H1 (cell line): Measurements from ENCODE around the gene DYNLRB2. TPM values are rescaled to one million over a fixed set of nuclear protein-coding genes. Genes with fewer than 3 reads are reported as not detected.

Experiments used
- CTCF ChIA-PET: fragments of 300-600 bp; sonication (Branson Sonifier 250); formaldehyde crosslinking; loops from one replicate; lab custom pipeline; 2021; ENCODE audit not compliant: partially characterized antibody; lab: Charles Lee
- POLR2A ChIA-PET: fragments of 300-600 bp; sonication (Branson Sonifier 250); formaldehyde crosslinking; loops from one replicate; lab custom pipeline; 2021; ENCODE audit warnings: inconsistent platforms; ENCODE audit not compliant: partially characterized antibody; lab: Charles Lee
- DNase-seq, 2 experiments: peaks; one replicate each; pipeline versions ENCODE4 v3.0.0 to v3.0.0-alpha.2; 2010 to 2022; ENCODE audit warnings: low spot score in 2 of 2, low read depth in 1 of 2, mixed read lengths in 1 of 2
- FAIRE-seq: peaks from 2 replicates; lab custom pipeline; 2011; peaks lifted over from hg19 to GRCh38; lab: Jason Lieb, UNC
- H2AFZ ChIP-seq: 2 replicates; pipeline ENCODE4 v1.8.1; 2012; ENCODE audit warnings: low read length, inconsistent platforms
- H2AK5ac ChIP-seq: 2 replicates; pipeline ENCODE4 v1.6.1; 2013; ENCODE audit warnings: low read depth, low read length
- H2BK120ac ChIP-seq: replicated peaks from 2 replicates; pipeline ENCODE3; 2013; ENCODE audit warnings: low read depth, low read length, inconsistent platforms
- H2BK12ac ChIP-seq: 2 replicates; pipeline ENCODE4 v1.6.1; 2013; ENCODE audit warnings: low read depth, low read length
- H2BK15ac ChIP-seq: 2 replicates; pipeline ENCODE4 v1.6.1; 2013; ENCODE audit warnings: low read length
- H2BK20ac ChIP-seq: 2 replicates; pipeline ENCODE4 v1.6.1; 2013; ENCODE audit warnings: low read length
- H2BK5ac ChIP-seq: 2 replicates; pipeline ENCODE4 v1.6.1; 2013; ENCODE audit warnings: low read depth, low read length
- H3K14ac ChIP-seq: 2 replicates; pipeline ENCODE4 v1.6.1; 2013; ENCODE audit warnings: inconsistent platforms; ENCODE audit not compliant: insufficient read length
- H3K18ac ChIP-seq: 2 replicates; pipeline ENCODE4 v1.6.1; 2013; ENCODE audit warnings: low read length; ENCODE audit errors: extremely low read depth
- H3K23ac ChIP-seq: 2 replicates; pipeline ENCODE4 v1.6.1; 2013; ENCODE audit warnings: inconsistent platforms; ENCODE audit not compliant: insufficient read length
- H3K23me2 ChIP-seq: 2 replicates; pipeline ENCODE4 v1.6.1; 2013; ENCODE audit warnings: low read depth, low read length
- H3K27ac ChIP-seq: 2 replicates; pipeline ENCODE4 v1.6.1; 2011; ENCODE audit warnings: low read depth, low read length, inconsistent platforms
- H3K27me3 ChIP-seq, 4 experiments: replicated peaks in 1 of 4; 1 replicate in 1 of 4; 2 replicates in 3 of 4; pipeline versions ENCODE4 v1.6.1 to v1.8.1; 2011 to 2013; ENCODE audit warnings: low read length in 3 of 4, mild to moderate bottlenecking in 3 of 4, inconsistent platforms in 2 of 4, mixed read lengths in 2 of 4, moderate library complexity in 1 of 4; ENCODE audit not compliant: control insufficient read depth in 3 of 4, insufficient read depth in 3 of 4; ENCODE audit errors: extremely low read depth in 1 of 4
- H3K36me3 ChIP-seq, 4 experiments: 2 replicates each; pipeline versions ENCODE4 v1.6.1 to v1.8.1; 2011 to 2013; ENCODE audit warnings: mild to moderate bottlenecking in 4 of 4, low read length in 3 of 4, moderate library complexity in 2 of 4, control low read depth in 1 of 4, inconsistent platforms in 1 of 4; ENCODE audit not compliant: insufficient read depth in 4 of 4, control insufficient read depth in 2 of 4
- H3K4ac ChIP-seq: replicated peaks from 2 replicates; pipeline ENCODE3; 2013; ENCODE audit warnings: low read length, low read depth, mixed read lengths, inconsistent platforms; ENCODE audit not compliant: insufficient read length
- H3K4me1 ChIP-seq, 4 experiments: replicated peaks in 1 of 4; 1 replicate in 1 of 4; 2 replicates in 3 of 4; pipeline versions ENCODE4 v1.6.1 to v1.8.1; 2011 to 2013; ENCODE audit warnings: low read length in 3 of 4, inconsistent platforms in 2 of 4, mixed read lengths in 1 of 4; ENCODE audit not compliant: insufficient read depth in 4 of 4, control insufficient read depth in 3 of 4
- H3K4me2 ChIP-seq, 2 experiments: 2 replicates each; pipeline versions ENCODE4 v1.6.1 to v1.8.1; 2011 to 2013; ENCODE audit warnings: low read depth in 2 of 2, low read length in 2 of 2, control low read depth in 1 of 2, inconsistent platforms in 1 of 2, mild to moderate bottlenecking in 1 of 2; ENCODE audit not compliant: insufficient read depth in 1 of 2
- H3K4me3 ChIP-seq, 4 experiments: fragments of 200-600, 300-600 bp in 1 of 4; sonication (generic), shearing (Covaris generic), sonication (Bioruptor Twin) in 1 of 4; 2 replicates each; pipeline versions ENCODE4 v1.5.1 to v1.8.1; 2011 to 2016; ENCODE audit warnings: low read length in 4 of 4, low read depth in 3 of 4, control low read depth in 2 of 4, inconsistent platforms in 2 of 4, mild to moderate bottlenecking in 2 of 4, mixed read lengths in 1 of 4, moderate library complexity in 1 of 4; ENCODE audit not compliant: insufficient read depth in 2 of 4; ENCODE audit errors: extremely low read depth in 1 of 4
- H3K56ac ChIP-seq: replicated peaks from 2 replicates; pipeline ENCODE3; 2013; ENCODE audit warnings: low read depth, mild to moderate bottlenecking, mixed read lengths, low read length, inconsistent platforms; ENCODE audit not compliant: insufficient read length
- H3K79me1 ChIP-seq: 2 replicates; pipeline ENCODE4 v1.6.1; 2013; ENCODE audit warnings: low read depth, low read length, control low read depth
- H3K79me2 ChIP-seq, 2 experiments: 2 replicates each; pipeline versions ENCODE4 v1.6.1 to v1.8.1; 2012 to 2013; ENCODE audit warnings: low read length in 2 of 2, mild to moderate bottlenecking in 2 of 2, inconsistent platforms in 1 of 2; ENCODE audit not compliant: insufficient read depth in 2 of 2, control insufficient read depth in 1 of 2
- H3K9ac ChIP-seq, 4 experiments: replicated peaks in 1 of 4; 1 replicate in 1 of 4; 2 replicates in 3 of 4; pipeline versions ENCODE4 v1.6.1 to v1.8.1; 2011 to 2013; ENCODE audit warnings: low read depth in 3 of 4, low read length in 3 of 4, control low read depth in 2 of 4, mild to moderate bottlenecking in 2 of 4, moderate library complexity in 2 of 4, inconsistent platforms in 1 of 4; ENCODE audit errors: extremely low read depth in 1 of 4
- H3K9me3 ChIP-seq, 2 experiments: 2 replicates each; pipeline versions ENCODE4 v1.6.1 to v1.8.1; 2012 to 2013; ENCODE audit warnings: mild to moderate bottlenecking in 2 of 2, moderate library complexity in 2 of 2, control low read depth in 1 of 2, inconsistent platforms in 1 of 2, low read depth in 1 of 2, low read length in 1 of 2, mixed read lengths in 1 of 2; ENCODE audit not compliant: insufficient read depth in 2 of 2
- H4K20me1 ChIP-seq, 2 experiments: replicated peaks in 1 of 2; 2 replicates each; pipeline versions ENCODE3 to v1.8.1; 2011 to 2013; ENCODE audit warnings: inconsistent platforms in 2 of 2, low read length in 2 of 2, mild to moderate bottlenecking in 1 of 2; ENCODE audit not compliant: insufficient read depth in 2 of 2, control insufficient read depth in 1 of 2
- H4K5ac ChIP-seq: 2 replicates; pipeline ENCODE4 v1.6.1; 2013; ENCODE audit warnings: low read length, low read depth, mixed read lengths, inconsistent platforms; ENCODE audit not compliant: insufficient read length
- H4K8ac ChIP-seq: 2 replicates; pipeline ENCODE4 v1.8.0; 2013; ENCODE audit warnings: mild to moderate bottlenecking, moderate library complexity, low read length, inconsistent platforms; ENCODE audit not compliant: insufficient read depth; ENCODE audit errors: extremely low read depth
- H4K91ac ChIP-seq: replicated peaks from 2 replicates; pipeline ENCODE3; 2013; ENCODE audit warnings: low read length, mixed read lengths, inconsistent platforms; ENCODE audit not compliant: insufficient read length
- CTCF ChIP-seq, 3 experiments: IDR thresholded peaks; 1 replicate in 2 of 3; 2 replicates in 1 of 3; pipeline versions ENCODE4 v1.5.1 to v1.6.1; 2011; ENCODE audit warnings: low read length in 3 of 3, mild to moderate bottlenecking in 3 of 3, inconsistent platforms in 2 of 3, low read depth in 1 of 3, moderate library complexity in 1 of 3; ENCODE audit not compliant: insufficient read depth in 1 of 3; ENCODE audit errors: control extremely low read depth in 1 of 3
- MAX ChIP-seq: IDR thresholded peaks from 2 replicates; pipeline ENCODE4 v1.6.1; 2012; ENCODE audit warnings: inconsistent platforms
- WGBS, 2 experiments: shearing (Covaris generic) in 1 of 2; methylation state at CpG; one replicate each; pipeline versions ENCODE4 v1.1.6 to v1.1.7; 2013 to 2015; ENCODE audit warnings: low lambda C conversion rate in 2 of 2, mixed read lengths in 2 of 2, inconsistent platforms in 1 of 2, low coverage in 1 of 2, missing lambda C conversion rate in 1 of 2; ENCODE audit not compliant: insufficient replicate concordance in 2 of 2, insufficient coverage in 1 of 2, insufficient read length in 1 of 2; ENCODE audit errors: extremely low coverage in 1 of 2, missing lambda C conversion rate in 1 of 2; 5-methylcytosine and 5-hydroxymethylcytosine counted together
- polyA plus RNA-seq, 7 experiments: library from polyadenylated mRNA; depleted of rRNA in 3 of 7; stranded (reverse) in 5 of 7; unstranded in 2 of 7; fragments of >200 nt in 5 of 7; fragments of 200-250 nt in 2 of 7; gene quantifications; 1 replicate in 5 of 7; 2 replicates in 1 of 7; 4 replicates in 1 of 7; pipeline versions ENCODE4 v1.2.1 to v1.2.3, GENCODE V29; 2011 to 2013; ENCODE audit warnings: missing spikeins in 2 of 7, mixed read lengths in 2 of 7
- total RNA-seq: library from RNA; stranded (reverse); fragmentation: NEBNext Ultra II Directional; extraction: Animal tissue kit (Norgen Biotek cat#: 25700); gene quantifications from 2 replicates; pipeline ENCODE4 v1.2.1, GENCODE V29; 2021

The DYNLRB2 gene
- total and polyA plus RNA-seq, 2 of the 8 experiments (the other 6 are each of a cell fraction or from before 2014, with no cell fraction given) = not detected

GRCh38 chr16:80580109-80580832, 39.5 kb downstream of the DYNLRB2 start:
- no peak overlapping the region for H3K4me3 ChIP-seq
- no peaks in the 10 kb centered on the region for H3K36me3 ChIP-seq
- no peak overlapping the region for H2AFZ ChIP-seq
- H3K4ac ChIP-seq = no peak overlapping the region
- H4K20me1 ChIP-seq = no peaks in the 10 kb centered on the region
- no peak overlapping the region for H4K5ac ChIP-seq
- H3K9me3 ChIP-seq = peaks cover 28 to 39% of the 10 kb centered on the region in 2 experiments; a peak in 3 of 4 replicates
- no peak overlapping the region for H3K4me2 ChIP-seq
- WGBS, 2 experiments = 82% methylated on average over 10 of the region's 10 CpGs; no CpG with 5 or more reads in 1 of the 2 experiments
- FAIRE-seq (no peak), DNase-seq (no peak)
- no peak overlapping the region for H2AK5ac ChIP-seq
- H3K79me2 ChIP-seq = no peaks in the 10 kb centered on the region
- H3K27ac ChIP-seq = no peak overlapping the region
- POLR2A ChIA-PET = no interaction called here
- H3K79me1 ChIP-seq = no peaks in the 10 kb centered on the region
- H4K8ac ChIP-seq = 0 out of 2 replicates have a peak overlapping the region, but pooled peaks have one; percentile 19
- no peak overlapping the region for H2BK5ac ChIP-seq
- no peaks in the 10 kb centered on the region for H3K4me1 ChIP-seq
- H3K14ac ChIP-seq = no peak overlapping the region
- no peak overlapping the region for H2BK15ac ChIP-seq
- H3K23me2 ChIP-seq = peaks cover 6% of the 10 kb centered on the region; the same call in 1 of the 2 replicates
- CTCF ChIA-PET = interaction anchor here (1.0 to 1.2 kb wide), 2 partner anchors 53 to 273 kb away, joined by 3 read pairs; no protein-coding TSS in a partner anchor
- no peak overlapping the region for H2BK12ac ChIP-seq
- no peak overlapping the region for H3K23ac ChIP-seq
- no peak overlapping the region for H2BK120ac ChIP-seq
- H4K91ac ChIP-seq = no peak overlapping the region
- H2BK20ac ChIP-seq = no peak overlapping the region
- no peaks in the 10 kb centered on the region for H3K27me3 ChIP-seq
- no peak overlapping the region for H3K56ac ChIP-seq
- TF ChIP-seq MAX = no peak
- peak in 2 of 3 experiments; percentile 4 to 5; a peak in 3 of 4 replicates for TF ChIP-seq CTCF (IDR thresholded peaks at IDR 0.05; ENCODE audit: control extremely low read depth in 1 of 3, insufficient read depth in 1 of 3, low read depth in 1 of 3, low read length in 3 of 3)
- H3K9ac ChIP-seq = no peak overlapping the region
- no peak overlapping the region for H3K18ac ChIP-seq
